GM10248 (cell line): Measurements from ENCODE around the gene SELENOT.
A peak's percentile ranks its signal among the peaks of the same experiment; 100 is the strongest.

Source experiments
- CTCF ChIA-PET: fragments of 300-600 bp; sonication (Branson Sonifier 250); formaldehyde crosslinking; extraction: SDS; loops from one replicate; lab custom pipeline; 2021; ENCODE audit warnings: antibody characterized with exemption; lab: Yijun Ruan, JAX
- POLR2A ChIA-PET: fragments of 350-650 bp; sonication (Branson Sonifier 250); formaldehyde crosslinking; extraction: SDS; loops from one replicate; lab custom pipeline; 2020; ENCODE audit warnings: antibody characterized with exemption; lab: Yijun Ruan, JAX
- DNase-seq: peaks from one replicate; pipeline ENCODE4 v3.0.0; 2012; ENCODE audit errors: extremely low spot score
- TF ChIP-seq, protein P1 (sequence below): IDR thresholded peaks from 2 replicates; pipeline ENCODE4 v1.5.1; 2012; ENCODE audit warnings: mild to moderate bottlenecking, low read depth; ENCODE audit errors: extremely low read depth, missing control alignments, control extremely low read depth

SELENOT gene

GRCh38 chr3:150627557-150627956, 24.4 kb downstream of the SELENOT start:
- DNase-seq = no peak
- ChIA-PET POLR2A (no interaction called here), CTCF (interaction anchor here (1.7 kb wide), 1 partner anchor 11 kb away, joined by 3 read pairs; no protein-coding TSS in a partner anchor)
- TF ChIP-seq, protein P1, sequence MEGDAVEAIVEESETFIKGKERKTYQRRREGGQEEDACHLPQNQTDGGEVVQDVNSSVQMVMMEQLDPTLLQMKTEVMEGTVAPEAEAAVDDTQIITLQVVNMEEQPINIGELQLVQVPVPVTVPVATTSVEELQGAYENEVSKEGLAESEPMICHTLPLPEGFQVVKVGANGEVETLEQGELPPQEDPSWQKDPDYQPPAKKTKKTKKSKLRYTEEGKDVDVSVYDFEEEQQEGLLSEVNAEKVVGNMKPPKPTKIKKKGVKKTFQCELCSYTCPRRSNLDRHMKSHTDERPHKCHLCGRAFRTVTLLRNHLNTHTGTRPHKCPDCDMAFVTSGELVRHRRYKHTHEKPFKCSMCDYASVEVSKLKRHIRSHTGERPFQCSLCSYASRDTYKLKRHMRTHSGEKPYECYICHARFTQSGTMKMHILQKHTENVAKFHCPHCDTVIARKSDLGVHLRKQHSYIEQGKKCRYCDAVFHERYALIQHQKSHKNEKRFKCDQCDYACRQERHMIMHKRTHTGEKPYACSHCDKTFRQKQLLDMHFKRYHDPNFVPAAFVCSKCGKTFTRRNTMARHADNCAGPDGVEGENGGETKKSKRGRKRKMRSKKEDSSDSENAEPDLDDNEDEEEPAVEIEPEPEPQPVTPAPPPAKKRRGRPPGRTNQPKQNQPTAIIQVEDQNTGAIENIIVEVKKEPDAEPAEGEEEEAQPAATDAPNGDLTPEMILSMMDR = no peak

- ChIA-PET POLR2A (interaction anchor here (0.6 kb wide), 1 partner anchor 13 kb away, joined by 5 read pairs; no protein-coding TSS in a partner anchor), CTCF (interaction anchor here (1.3 to 1.8 kb wide), 4 partner anchors 10 to 89 kb away, joined by 3 to 5 read pairs (median 4); no protein-coding TSS in a partner anchor)
Observed at GRCh38 chr3:150631515-150632221, 28.5 kb downstream of the SELENOT start.

DNA sequence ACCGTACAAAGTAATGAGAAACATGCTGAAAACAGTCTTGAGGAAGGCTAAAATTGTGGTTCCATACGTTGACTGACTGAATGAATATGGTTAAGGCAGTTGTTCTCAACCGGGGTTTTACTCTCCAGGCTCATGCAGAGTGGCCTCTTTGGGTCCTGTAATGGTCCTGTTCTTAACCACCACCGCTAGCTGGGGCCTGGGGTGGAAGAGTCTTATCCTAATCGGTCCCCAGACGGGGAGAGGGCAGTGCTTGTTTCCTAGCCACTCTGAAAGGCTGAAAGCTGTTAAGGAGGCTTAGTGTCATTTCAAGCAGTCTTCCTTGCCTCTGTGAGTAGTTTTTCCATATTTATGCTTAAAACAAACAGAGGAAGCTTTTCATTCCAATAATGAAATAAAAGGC, 32.0 kb downstream of the SELENOT start:
- TF ChIP-seq, protein P1 = no peak
- ChIA-PET POLR2A (interaction anchor here (0.6 kb wide), 3 partner anchors 12 to 37 kb away, joined by 3 to 5 read pairs (median 3); no protein-coding TSS in a partner anchor), CTCF (interaction anchor here (0.8 kb wide), 2 partner anchors 12 to 76 kb away, joined by 3 read pairs; no protein-coding TSS in a partner anchor)
- no peak for DNase-seq

More at GRCh38 chr3:150631515-150632221, 28.5 kb downstream of the SELENOT start:
- DNase-seq = no peak
- TF ChIP-seq, protein P1 = no peak

DNA sequence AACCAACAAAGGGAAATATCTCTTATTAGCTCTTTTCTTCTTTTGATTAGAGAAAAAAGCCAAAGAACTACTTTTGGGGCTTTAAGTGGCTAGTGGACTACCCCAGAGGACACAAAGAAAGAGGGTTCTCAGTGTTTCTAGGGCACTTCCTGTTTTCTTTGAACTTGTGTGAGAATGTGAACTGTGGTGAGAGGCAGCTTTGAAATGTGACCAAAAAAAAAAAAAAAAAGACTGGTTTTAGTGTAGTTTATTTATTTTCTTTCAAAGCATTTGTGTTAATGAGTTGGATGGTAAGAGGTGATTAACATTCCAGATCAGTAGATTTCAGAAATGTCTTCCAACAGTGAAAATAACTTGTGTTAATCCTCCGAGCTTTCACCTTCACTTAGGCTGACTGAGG, 32.4 kb downstream of the SELENOT start:
- peak; percentile 48 for DNase-seq
- CTCF ChIA-PET = interaction anchor here (0.8 kb wide), 1 partner anchor 12 kb away, joined by 3 read pairs; no protein-coding TSS in a partner anchor

DNA sequence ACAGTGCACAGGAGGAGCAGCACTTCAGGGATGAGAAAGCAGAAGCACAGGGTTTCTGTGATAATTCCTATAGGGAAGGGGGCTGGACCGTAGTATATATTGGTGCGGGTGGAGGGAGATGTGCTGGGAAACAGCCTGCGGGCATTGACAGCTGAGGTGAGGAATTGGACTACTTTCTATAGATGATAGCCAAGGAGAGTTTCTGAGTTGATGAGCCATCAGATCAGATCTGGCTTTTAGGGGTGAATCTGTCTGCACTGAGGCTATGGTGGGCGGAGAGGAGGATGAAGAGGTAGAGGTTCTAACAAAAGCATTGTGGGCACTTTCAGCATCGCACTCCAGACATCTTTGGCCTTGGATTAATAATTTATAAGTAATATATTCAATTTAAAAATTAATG, 33.1 kb downstream of the SELENOT start:
- TF ChIP-seq, protein P1 = no peak
- ChIA-PET POLR2A (no interaction called here), CTCF (no interaction called here)
- no peak for DNase-seq

More for the DNA sequence above, 32.4 kb downstream of the SELENOT start:
- TF ChIP-seq, protein P1 = no peak
- POLR2A ChIA-PET = interaction anchor here (0.6 kb wide), 3 partner anchors 12 to 37 kb away, joined by 3 to 5 read pairs (median 3); no protein-coding TSS in a partner anchor

GRCh38 chr3:150639262-150639661, 36.1 kb downstream of the SELENOT start:
- TF ChIP-seq, protein P1 = no peak
- ChIA-PET CTCF (interaction anchor here (0.8 to 1.3 kb wide), 3 partner anchors 9 to 36 kb away, joined by 3 read pairs; partner anchors contain the start of gene SELENOT), POLR2A (no interaction called here)
- no peak for DNase-seq
